HepG2 (cell line): ENCODE measurements around the gene ASCL2. TPM values are rescaled to one million over a fixed set of nuclear protein-coding genes. Genes with fewer than 3 reads are reported as not detected.

Source experiments
- GATA4 ChIP-seq: sonication (generic); IDR thresholded peaks from 2 replicates; pipeline ENCODE4 v1.6.1; 2016; ENCODE audit warnings: antibody characterized with exemption, low read depth, borderline replicate concordance
- HNRNPH1 ChIP-seq: fragments of 200-400 bp; formaldehyde crosslinking; optimal IDR thresholded peaks from 2 replicates; pipeline ENCODE3; 2017; ENCODE audit warnings: mild to moderate bottlenecking, low read depth, low read length
- PATZ1 ChIP-seq: sonication (generic); formaldehyde crosslinking; IDR thresholded peaks from 2 replicates; pipeline ENCODE4 v1.4.0; 2020; ENCODE audit warnings: missing genetic modification reagents
- PHF8 ChIP-seq: sonication (generic); formaldehyde crosslinking; IDR thresholded peaks from 2 replicates; pipeline ENCODE4 v1.5.0; 2020; ENCODE audit warnings: missing genetic modification reagents
- polyA plus RNA-seq, 8 experiments: library from polyadenylated mRNA; depleted of rRNA in 3 of 8; stranded (reverse) in 7 of 8; unstranded in 1 of 8; fragments of >200 nt; fragmentation: Illumina TruSeq in 4 of 8; extraction: Trizol in 4 of 8; gene quantifications; 2 replicates each; pipeline versions ENCODE4 v1.2.1 to v1.2.3, GENCODE V29; 2011 to 2016; ENCODE audit warnings: low read depth in 4 of 8, missing spikeins in 1 of 8, mixed read lengths in 1 of 8; ENCODE audit not compliant: insufficient read depth in 1 of 8
- total RNA-seq, 5 experiments: library from RNA; depleted of rRNA; stranded (reverse); fragments of >200 nt; fragmentation: Illumina TruSeq; extraction: Trizol; gene quantifications; 2 replicates each; pipeline ENCODE4 v1.2.3, GENCODE V29; 2016; ENCODE audit warnings: low read depth in 1 of 5
- TF ChIP-seq, protein P1 (sequence below), 2 experiments: fragments of 450-650 bp in 1 of 2; sonication (generic) in 1 of 2; formaldehyde crosslinking in 1 of 2; IDR thresholded peaks; 2 replicates each; pipeline versions ENCODE4 v1.6.1 to v1.8.0; 2016 to 2022; ENCODE audit warnings: antibody characterized with exemption in 1 of 2, mild to moderate bottlenecking in 1 of 2, missing genetic modification reagents in 1 of 2
- TF ChIP-seq, protein P2 (sequence below): IDR thresholded peaks from 2 replicates; pipeline ENCODE4 v1.6.1; 2016; ENCODE audit warnings: low read depth, control low read depth

ASCL2 gene
- total and polyA plus RNA-seq, 2 of the 13 experiments (the other 11 are each of a cell fraction or from before 2014, with no cell fraction given): 0.07 TPM; not detected in 1

- TF ChIP-seq, protein P1, sequence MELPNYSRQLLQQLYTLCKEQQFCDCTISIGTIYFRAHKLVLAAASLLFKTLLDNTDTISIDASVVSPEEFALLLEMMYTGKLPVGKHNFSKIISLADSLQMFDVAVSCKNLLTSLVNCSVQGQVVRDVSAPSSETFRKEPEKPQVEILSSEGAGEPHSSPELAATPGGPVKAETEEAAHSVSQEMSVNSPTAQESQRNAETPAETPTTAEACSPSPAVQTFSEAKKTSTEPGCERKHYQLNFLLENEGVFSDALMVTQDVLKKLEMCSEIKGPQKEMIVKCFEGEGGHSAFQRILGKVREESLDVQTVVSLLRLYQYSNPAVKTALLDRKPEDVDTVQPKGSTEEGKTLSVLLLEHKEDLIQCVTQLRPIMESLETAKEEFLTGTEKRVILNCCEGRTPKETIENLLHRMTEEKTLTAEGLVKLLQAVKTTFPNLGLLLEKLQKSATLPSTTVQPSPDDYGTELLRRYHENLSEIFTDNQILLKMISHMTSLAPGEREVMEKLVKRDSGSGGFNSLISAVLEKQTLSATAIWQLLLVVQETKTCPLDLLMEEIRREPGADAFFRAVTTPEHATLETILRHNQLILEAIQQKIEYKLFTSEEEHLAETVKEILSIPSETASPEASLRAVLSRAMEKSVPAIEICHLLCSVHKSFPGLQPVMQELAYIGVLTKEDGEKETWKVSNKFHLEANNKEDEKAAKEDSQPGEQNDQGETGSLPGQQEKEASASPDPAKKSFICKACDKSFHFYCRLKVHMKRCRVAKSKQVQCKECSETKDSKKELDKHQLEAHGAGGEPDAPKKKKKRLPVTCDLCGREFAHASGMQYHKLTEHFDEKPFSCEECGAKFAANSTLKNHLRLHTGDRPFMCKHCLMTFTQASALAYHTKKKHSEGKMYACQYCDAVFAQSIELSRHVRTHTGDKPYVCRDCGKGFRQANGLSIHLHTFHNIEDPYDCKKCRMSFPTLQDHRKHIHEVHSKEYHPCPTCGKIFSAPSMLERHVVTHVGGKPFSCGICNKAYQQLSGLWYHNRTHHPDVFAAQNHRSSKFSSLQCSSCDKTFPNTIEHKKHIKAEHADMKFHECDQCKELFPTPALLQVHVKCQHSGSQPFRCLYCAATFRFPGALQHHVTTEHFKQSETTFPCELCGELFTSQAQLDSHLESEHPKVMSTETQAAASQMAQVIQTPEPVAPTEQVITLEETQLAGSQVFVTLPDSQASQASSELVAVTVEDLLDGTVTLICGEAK (IDR thresholded peaks at IDR 0.05): no peak
- TF ChIP-seq, protein P1 (CRISPR knock-in tag; IDR thresholded peaks at IDR 0.05): no peak
- TF ChIP-seq HNRNPH1 (no peak), PHF8 (CRISPR knock-in tag) (no peak), GATA4 (no peak), PATZ1 (CRISPR knock-in tag) (no peak)
- TF ChIP-seq, protein P2, sequence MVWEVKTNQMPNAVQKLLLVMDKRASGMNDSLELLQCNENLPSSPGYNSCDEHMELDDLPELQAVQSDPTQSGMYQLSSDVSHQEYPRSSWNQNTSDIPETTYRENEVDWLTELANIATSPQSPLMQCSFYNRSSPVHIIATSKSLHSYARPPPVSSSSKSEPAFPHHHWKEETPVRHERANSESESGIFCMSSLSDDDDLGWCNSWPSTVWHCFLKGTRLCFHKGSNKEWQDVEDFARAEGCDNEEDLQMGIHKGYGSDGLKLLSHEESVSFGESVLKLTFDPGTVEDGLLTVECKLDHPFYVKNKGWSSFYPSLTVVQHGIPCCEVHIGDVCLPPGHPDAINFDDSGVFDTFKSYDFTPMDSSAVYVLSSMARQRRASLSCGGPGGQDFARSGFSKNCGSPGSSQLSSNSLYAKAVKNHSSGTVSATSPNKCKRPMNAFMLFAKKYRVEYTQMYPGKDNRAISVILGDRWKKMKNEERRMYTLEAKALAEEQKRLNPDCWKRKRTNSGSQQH (CRISPR knock-in tag): no peak
These were observed 27.9 kb upstream of the ASCL2 start (continued) for GRCh38 chr11:2298131-2298794.
